Ectodermal cell (in vitro differentiated cells): ENCODE measurements around the gene COL4A4.

Source experiments
- H3K27ac ChIP-seq: 2 replicates; pipeline ENCODE4 v1.7.0; 2013; ENCODE audit warnings: mild to moderate bottlenecking, low read depth, low read length; ENCODE audit not compliant: insufficient read depth, poor library complexity, severe bottlenecking
- H3K27me3 ChIP-seq: 2 replicates; pipeline ENCODE4 v1.7.0; 2013; ENCODE audit warnings: mild to moderate bottlenecking, low read length; ENCODE audit not compliant: insufficient read depth, control insufficient read depth, poor library complexity, severe bottlenecking
- H3K36me3 ChIP-seq: one replicate; pipeline ENCODE4 v1.7.0; 2013; ENCODE audit warnings: low read length; ENCODE audit not compliant: control insufficient read depth, insufficient read depth
- H3K4me1 ChIP-seq: one replicate; pipeline ENCODE4 v1.7.0; 2013; ENCODE audit warnings: low read length; ENCODE audit not compliant: control insufficient read depth, insufficient read depth
- H3K4me3 ChIP-seq: 2 replicates; pipeline ENCODE4 v1.7.0; 2013; ENCODE audit warnings: low read depth, low read length, control low read depth; ENCODE audit not compliant: insufficient read depth
- H3K9me3 ChIP-seq: 2 replicates; pipeline ENCODE4 v1.7.0; 2013; ENCODE audit warnings: mild to moderate bottlenecking, low read length, moderate library complexity; ENCODE audit not compliant: control insufficient read depth
- WGBS, 2 experiments: methylation state at CpG; one replicate each; pipeline ENCODE4 v1.1.7; 2013; ENCODE audit warnings: missing lambda C conversion rate in 2 of 2; 5-methylcytosine and 5-hydroxymethylcytosine counted together

COL4A4 gene

GRCh38 chr2:226971770-226972169, 192.2 kb downstream of the COL4A4 start:
- no peaks in the 10 kb centered on the region for H3K27me3 ChIP-seq
- no peaks in the 10 kb centered on the region for H3K36me3 ChIP-seq
- 86 to 94% methylated on average over 3 of the region's 4 CpGs for WGBS, 2 experiments
- H3K9me3 ChIP-seq, result no peaks in the 10 kb centered on the region
- H3K27ac ChIP-seq, result no peak overlapping the region
- no peak overlapping the region for H3K4me3 ChIP-seq
- no peaks in the 10 kb centered on the region for H3K4me1 ChIP-seq

- no peaks in the 10 kb centered on the region for H3K4me1 ChIP-seq
- no peak overlapping the region for H3K27ac ChIP-seq
- no peak overlapping the region for H3K4me3 ChIP-seq
- 90 to 93% methylated on average over 6 of the region's 6 CpGs for WGBS, 2 experiments
- H3K36me3 ChIP-seq, result no peaks in the 10 kb centered on the region
- H3K9me3 ChIP-seq, result no peaks in the 10 kb centered on the region
- H3K27me3 ChIP-seq, result no peaks in the 10 kb centered on the region
Measured at GRCh38 chr2:226971084-226971483, 192.9 kb downstream of the COL4A4 start.

- H3K27me3 ChIP-seq, result no peaks in the 10 kb centered on the region
- no peak overlapping the region for H3K4me3 ChIP-seq
- WGBS, 2 experiments, result 94 to 96% methylated on average over 3 of the region's 3 CpGs
- no peaks in the 10 kb centered on the region for H3K9me3 ChIP-seq
- H3K27ac ChIP-seq, result no peak overlapping the region
- H3K4me1 ChIP-seq, result no peaks in the 10 kb centered on the region
- H3K36me3 ChIP-seq, result no peaks in the 10 kb centered on the region
Measured at GRCh38 chr2:226970362-226970761, 193.6 kb downstream of the COL4A4 start.

- Histone ChIP-seq H3K9me3 (no peaks in the 10 kb centered on the region), H3K36me3 (no peaks in the 10 kb centered on the region), H3K4me3 (no peak overlapping the region), H3K27ac (no peak overlapping the region), H3K27me3 (no peaks in the 10 kb centered on the region), H3K4me1 (no peaks in the 10 kb centered on the region)
- 94% methylated on average over 3 to 6 of the region's 6 CpGs for WGBS, 2 experiments
Measured at GRCh38 chr2:226969417-226970080, 194.5 kb downstream of the COL4A4 start.

GRCh38 chr2:226965376-226965775, 198.6 kb downstream of the COL4A4 start:
- 93 to 95% methylated on average over 1 of the region's 1 CpG for WGBS, 2 experiments
- H3K27ac ChIP-seq, result no peak overlapping the region
- H3K4me3 ChIP-seq, result no peak overlapping the region
- no peaks in the 10 kb centered on the region for H3K4me1 ChIP-seq
- H3K9me3 ChIP-seq, result no peaks in the 10 kb centered on the region
- H3K36me3 ChIP-seq, result no peaks in the 10 kb centered on the region
- H3K27me3 ChIP-seq, result no peaks in the 10 kb centered on the region

- H3K4me3 ChIP-seq, result no peak overlapping the region
- H3K27ac ChIP-seq, result no peak overlapping the region
- H3K27me3 ChIP-seq, result no peaks in the 10 kb centered on the region
- no peaks in the 10 kb centered on the region for H3K4me1 ChIP-seq
- 28 to 42% methylated on average over 1 of the region's 1 CpG for WGBS, 2 experiments
- no peaks in the 10 kb centered on the region for H3K36me3 ChIP-seq
- H3K9me3 ChIP-seq, result no peaks in the 10 kb centered on the region
Measured at GRCh38 chr2:226963528-226963927, 200.5 kb downstream of the COL4A4 start.

- Histone ChIP-seq H3K4me1 (no peaks in the 10 kb centered on the region), H3K36me3 (no peaks in the 10 kb centered on the region), H3K27me3 (no peaks in the 10 kb centered on the region), H3K4me3 (no peak overlapping the region), H3K9me3 (no peaks in the 10 kb centered on the region), H3K27ac (no peak overlapping the region)
- 93 to 100% methylated on average over 2 to 3 of the region's 3 CpGs for WGBS, 2 experiments
Measured at GRCh38 chr2:226962176-226962773, 201.7 kb downstream of the COL4A4 start.

- no peaks in the 10 kb centered on the region for H3K27me3 ChIP-seq
- no peaks in the 10 kb centered on the region for H3K4me1 ChIP-seq
- no peaks in the 10 kb centered on the region for H3K9me3 ChIP-seq
- no peak overlapping the region for H3K27ac ChIP-seq
- no peaks in the 10 kb centered on the region for H3K36me3 ChIP-seq
- H3K4me3 ChIP-seq, result no peak overlapping the region
- 100% methylated on average over 1 of the region's 1 CpG; no CpG with 5 or more reads in 1 of the 2 experiments for WGBS, 2 experiments
Measured at GRCh38 chr2:226959418-226959817, 204.6 kb downstream of the COL4A4 start.

GRCh38 chr2:226956659-226957058, 207.3 kb downstream of the COL4A4 start:
- Histone ChIP-seq H3K27ac (no peak overlapping the region), H3K27me3 (no peaks in the 10 kb centered on the region), H3K36me3 (no peaks in the 10 kb centered on the region), H3K4me3 (no peak overlapping the region), H3K4me1 (no peaks in the 10 kb centered on the region), H3K9me3 (no peaks in the 10 kb centered on the region)
- WGBS, 2 experiments, result 41 to 54% methylated on average over 1 of the region's 1 CpG

- H3K27me3 ChIP-seq, result no peaks in the 10 kb centered on the region
- no peak overlapping the region for H3K27ac ChIP-seq
- 92 to 94% methylated on average over 6 of the region's 6 CpGs for WGBS, 2 experiments
- no peaks in the 10 kb centered on the region for H3K9me3 ChIP-seq
- no peaks in the 10 kb centered on the region for H3K4me1 ChIP-seq
- no peaks in the 10 kb centered on the region for H3K36me3 ChIP-seq
- H3K4me3 ChIP-seq, result no peak overlapping the region
Measured at GRCh38 chr2:226953826-226954225, 210.2 kb downstream of the COL4A4 start.
